ENCODE measurements around the gene VANGL2.

Gene VANGL2

GRCh38 chr1:160438935-160439334 is 38.6 kb downstream of the VANGL2 start:
- H3K4me3 ChIP-seq (ENCODE audit: low read length in 2 of 2) = no peak overlapping the region
- no peak overlapping the region for H3K9ac ChIP-seq (ENCODE audit: low read length in 2 of 2)
- H3K27ac ChIP-seq (ENCODE audit: low read length) = no peak overlapping the region
- H3K4me1 ChIP-seq (ENCODE audit: control insufficient read depth, insufficient read depth, low read length) = no peaks in the 10 kb centered on the region
- no peaks in the 10 kb centered on the region for H3K36me3 ChIP-seq (ENCODE audit: control insufficient read depth in 2 of 2, insufficient read depth in 2 of 2, low read length in 2 of 2)
- no peaks in the 10 kb centered on the region for H3K27me3 ChIP-seq (ENCODE audit: control insufficient read depth in 1 of 2, insufficient read depth in 2 of 2, low read length in 2 of 2)
- H3K9me3 ChIP-seq (ENCODE audit: control insufficient read depth in 2 of 2, low read length in 2 of 2) = no peaks in the 10 kb centered on the region

DNA sequence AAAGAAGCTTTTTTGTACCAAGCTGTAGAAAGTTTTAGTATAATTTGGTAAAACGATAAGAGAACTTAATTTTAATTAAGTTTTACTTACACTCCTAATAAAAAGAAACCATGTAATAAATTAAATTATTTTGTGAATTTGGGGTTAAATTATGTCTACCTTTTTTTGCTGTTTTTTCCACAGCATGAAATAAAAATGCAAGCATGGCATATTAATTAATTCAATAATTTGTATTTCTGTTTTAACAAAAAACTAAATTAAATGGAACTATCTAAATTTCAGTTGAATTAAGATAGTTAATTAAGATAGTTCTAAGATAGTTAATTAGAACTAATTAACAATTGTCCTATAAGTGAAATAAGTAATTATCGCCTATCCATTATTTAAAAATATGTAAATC is 39.4 kb downstream of the VANGL2 start:
- H3K27me3 ChIP-seq (ENCODE audit: control insufficient read depth in 1 of 2, insufficient read depth in 2 of 2, low read length in 2 of 2) = no peaks in the 10 kb centered on the region
- H3K4me3 ChIP-seq (ENCODE audit: low read length in 2 of 2) = no peak overlapping the region
- no peak overlapping the region for H3K9ac ChIP-seq (ENCODE audit: low read length in 2 of 2)
- no peaks in the 10 kb centered on the region for H3K4me1 ChIP-seq (ENCODE audit: control insufficient read depth, insufficient read depth, low read length)
- H3K9me3 ChIP-seq (ENCODE audit: control insufficient read depth in 2 of 2, low read length in 2 of 2) = no peaks in the 10 kb centered on the region
- H3K36me3 ChIP-seq (ENCODE audit: control insufficient read depth in 2 of 2, insufficient read depth in 2 of 2, low read length in 2 of 2) = no peaks in the 10 kb centered on the region
- no peak overlapping the region for H3K27ac ChIP-seq (ENCODE audit: low read length)

- H3K4me3 ChIP-seq (ENCODE audit: low read length in 2 of 2) = no peak overlapping the region
- no peaks in the 10 kb centered on the region for H3K27me3 ChIP-seq (ENCODE audit: control insufficient read depth in 1 of 2, insufficient read depth in 2 of 2, low read length in 2 of 2)
- no peak overlapping the region for H3K9ac ChIP-seq (ENCODE audit: low read length in 2 of 2)
- H3K4me1 ChIP-seq (ENCODE audit: control insufficient read depth, insufficient read depth, low read length) = no peaks in the 10 kb centered on the region
- no peaks in the 10 kb centered on the region for H3K9me3 ChIP-seq (ENCODE audit: control insufficient read depth in 2 of 2, low read length in 2 of 2)
- H3K27ac ChIP-seq (ENCODE audit: low read length) = no peak overlapping the region
- H3K36me3 ChIP-seq (ENCODE audit: control insufficient read depth in 2 of 2, insufficient read depth in 2 of 2, low read length in 2 of 2) = no peaks in the 10 kb centered on the region
These were observed 46.7 kb downstream of the VANGL2 start for GRCh38 chr1:160446945-160447600.

DNA sequence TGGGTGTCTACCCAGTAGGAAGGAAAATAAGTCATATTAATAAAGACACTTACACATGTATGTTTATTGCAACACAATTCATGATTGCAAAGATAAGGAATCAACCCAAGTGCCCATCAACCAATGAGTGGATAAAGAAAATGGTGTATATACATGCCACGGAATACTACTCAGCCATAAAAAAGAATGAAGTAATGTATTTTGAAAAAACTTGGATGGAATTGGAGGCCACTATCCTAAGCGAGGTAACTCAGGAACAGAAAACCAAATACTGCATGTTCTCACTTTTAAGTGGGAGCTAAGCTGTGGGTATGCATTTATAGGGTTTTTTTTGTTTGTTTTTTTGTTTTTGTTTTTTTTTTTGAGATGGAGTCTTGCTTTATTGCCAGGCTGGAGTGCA is 49.1 kb downstream of the VANGL2 start:
- Histone ChIP-seq H3K27ac (ENCODE audit: low read length) (no peak overlapping the region), H3K36me3 (ENCODE audit: control insufficient read depth in 2 of 2, insufficient read depth in 2 of 2, low read length in 2 of 2) (no peaks in the 10 kb centered on the region), H3K27me3 (ENCODE audit: control insufficient read depth in 1 of 2, insufficient read depth in 2 of 2, low read length in 2 of 2) (no peaks in the 10 kb centered on the region), H3K9ac (ENCODE audit: low read length in 2 of 2) (no peak overlapping the region), H3K9me3 (ENCODE audit: control insufficient read depth in 2 of 2, low read length in 2 of 2) (no peaks in the 10 kb centered on the region), H3K4me1 (ENCODE audit: control insufficient read depth, insufficient read depth, low read length) (no peaks in the 10 kb centered on the region), H3K4me3 (ENCODE audit: low read length in 2 of 2) (no peak overlapping the region)

GRCh38 chr1:160451119-160451858 is 50.9 kb downstream of the VANGL2 start:
- Histone ChIP-seq H3K27ac (ENCODE audit: low read length) (no peak overlapping the region), H3K4me1 (ENCODE audit: control insufficient read depth, insufficient read depth, low read length) (no peaks in the 10 kb centered on the region), H3K9ac (ENCODE audit: low read length in 2 of 2) (no peak overlapping the region)

GRCh38 chr1:160451859-160452232 is 51.5 kb downstream of the VANGL2 start:
- Histone ChIP-seq H3K9ac (ENCODE audit: low read length in 2 of 2) (no peak overlapping the region), H3K27ac (ENCODE audit: low read length) (no peak overlapping the region), H3K36me3 (ENCODE audit: control insufficient read depth in 2 of 2, insufficient read depth in 2 of 2, low read length in 2 of 2) (no peaks in the 10 kb centered on the region), H3K4me3 (ENCODE audit: low read length in 2 of 2) (no peak overlapping the region), H3K4me1 (ENCODE audit: control insufficient read depth, insufficient read depth, low read length) (no peaks in the 10 kb centered on the region), H3K27me3 (ENCODE audit: control insufficient read depth in 1 of 2, insufficient read depth in 2 of 2, low read length in 2 of 2) (no peaks in the 10 kb centered on the region), H3K9me3 (ENCODE audit: control insufficient read depth in 2 of 2, low read length in 2 of 2) (no peaks in the 10 kb centered on the region)

More at GRCh38 chr1:160451119-160451858, 50.9 kb downstream of the VANGL2 start:
- no peaks in the 10 kb centered on the region for H3K36me3 ChIP-seq (ENCODE audit: control insufficient read depth in 2 of 2, insufficient read depth in 2 of 2, low read length in 2 of 2)
- H3K4me3 ChIP-seq (ENCODE audit: low read length in 2 of 2) = no peak overlapping the region
- no peaks in the 10 kb centered on the region for H3K9me3 ChIP-seq (ENCODE audit: control insufficient read depth in 2 of 2, low read length in 2 of 2)
- no peaks in the 10 kb centered on the region for H3K27me3 ChIP-seq (ENCODE audit: control insufficient read depth in 1 of 2, insufficient read depth in 2 of 2, low read length in 2 of 2)

GRCh38 chr1:160453443-160453842 is 53.1 kb downstream of the VANGL2 start:
- no peak overlapping the region for H3K4me3 ChIP-seq (ENCODE audit: low read length in 2 of 2)

GRCh38 chr1:160454371-160455152 is 54.2 kb downstream of the VANGL2 start:
- H3K9ac ChIP-seq (ENCODE audit: low read length in 2 of 2) = no peak overlapping the region
- no peaks in the 10 kb centered on the region for H3K9me3 ChIP-seq (ENCODE audit: control insufficient read depth in 2 of 2, low read length in 2 of 2)
- no peaks in the 10 kb centered on the region for H3K27me3 ChIP-seq (ENCODE audit: control insufficient read depth in 1 of 2, insufficient read depth in 2 of 2, low read length in 2 of 2)
- no peak overlapping the region for H3K27ac ChIP-seq (ENCODE audit: low read length)
- no peaks in the 10 kb centered on the region for H3K36me3 ChIP-seq (ENCODE audit: control insufficient read depth in 2 of 2, insufficient read depth in 2 of 2, low read length in 2 of 2)
- no peaks in the 10 kb centered on the region for H3K4me1 ChIP-seq (ENCODE audit: control insufficient read depth, insufficient read depth, low read length)
- H3K4me3 ChIP-seq (ENCODE audit: low read length in 2 of 2) = no peak overlapping the region

More at GRCh38 chr1:160453443-160453842, 53.1 kb downstream of the VANGL2 start:
- H3K9me3 ChIP-seq (ENCODE audit: control insufficient read depth in 2 of 2, low read length in 2 of 2) = no peaks in the 10 kb centered on the region
- no peaks in the 10 kb centered on the region for H3K36me3 ChIP-seq (ENCODE audit: control insufficient read depth in 2 of 2, insufficient read depth in 2 of 2, low read length in 2 of 2)
- no peaks in the 10 kb centered on the region for H3K4me1 ChIP-seq (ENCODE audit: control insufficient read depth, insufficient read depth, low read length)
- H3K27me3 ChIP-seq (ENCODE audit: control insufficient read depth in 1 of 2, insufficient read depth in 2 of 2, low read length in 2 of 2) = no peaks in the 10 kb centered on the region
- no peak overlapping the region for H3K9ac ChIP-seq (ENCODE audit: low read length in 2 of 2)
- H3K27ac ChIP-seq (ENCODE audit: low read length) = no peak overlapping the region

DNA sequence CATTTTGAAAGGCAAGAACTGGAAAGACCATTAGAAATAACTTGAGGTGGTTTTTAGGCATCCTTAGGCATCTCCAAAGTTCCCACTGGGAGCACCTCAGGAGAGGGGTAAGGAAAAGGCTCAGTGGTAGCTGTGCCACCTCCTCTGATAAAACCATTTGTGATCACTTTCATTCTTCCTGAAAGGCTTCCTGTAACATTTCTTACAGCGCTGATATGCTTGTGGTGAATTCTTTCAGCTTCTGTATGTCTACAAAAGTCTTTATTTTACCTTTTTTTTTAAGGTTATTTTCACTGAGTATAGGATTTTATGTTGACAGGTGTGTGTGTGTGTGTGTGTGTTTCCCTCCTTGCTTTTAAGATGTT is 54.8 kb downstream of the VANGL2 start:
- no peak overlapping the region for H3K4me3 ChIP-seq (ENCODE audit: low read length in 2 of 2)
- no peak overlapping the region for H3K27ac ChIP-seq (ENCODE audit: low read length)
- H3K27me3 ChIP-seq (ENCODE audit: control insufficient read depth in 1 of 2, insufficient read depth in 2 of 2, low read length in 2 of 2) = no peaks in the 10 kb centered on the region
- no peaks in the 10 kb centered on the region for H3K4me1 ChIP-seq (ENCODE audit: control insufficient read depth, insufficient read depth, low read length)
- no peaks in the 10 kb centered on the region for H3K36me3 ChIP-seq (ENCODE audit: control insufficient read depth in 2 of 2, insufficient read depth in 2 of 2, low read length in 2 of 2)
- no peaks in the 10 kb centered on the region for H3K9me3 ChIP-seq (ENCODE audit: control insufficient read depth in 2 of 2, low read length in 2 of 2)
- no peak overlapping the region for H3K9ac ChIP-seq (ENCODE audit: low read length in 2 of 2)

DNA sequence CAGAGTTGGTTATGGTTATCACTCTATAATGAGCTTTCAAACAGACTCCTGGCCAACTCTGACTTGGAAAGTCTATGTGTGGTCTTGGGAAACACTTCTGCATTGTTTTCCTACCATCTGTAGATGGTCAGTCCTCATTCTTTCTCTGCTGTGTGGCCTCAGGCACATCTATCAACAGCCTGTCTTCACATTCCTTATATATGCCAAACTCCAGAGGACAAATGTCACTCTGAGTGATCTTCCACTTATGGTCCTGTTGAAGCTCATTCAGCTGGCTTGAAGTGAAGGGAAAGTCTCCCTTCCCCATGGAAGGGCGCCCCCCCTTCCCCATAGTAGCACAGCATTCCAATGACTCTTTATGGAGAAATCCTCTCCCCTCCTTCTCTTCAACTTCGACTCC is 58.7 kb downstream of the VANGL2 start:
- no peaks in the 10 kb centered on the region for H3K27me3 ChIP-seq (ENCODE audit: control insufficient read depth in 1 of 2, insufficient read depth in 2 of 2, low read length in 2 of 2)

More for the DNA sequence above, 58.7 kb downstream of the VANGL2 start:
- no peaks in the 10 kb centered on the region for H3K36me3 ChIP-seq (ENCODE audit: control insufficient read depth in 2 of 2, insufficient read depth in 2 of 2, low read length in 2 of 2)
- no peaks in the 10 kb centered on the region for H3K4me1 ChIP-seq (ENCODE audit: control insufficient read depth, insufficient read depth, low read length)
- no peaks in the 10 kb centered on the region for H3K9me3 ChIP-seq (ENCODE audit: control insufficient read depth in 2 of 2, low read length in 2 of 2)
- H3K27ac ChIP-seq (ENCODE audit: low read length) = no peak overlapping the region
- H3K4me3 ChIP-seq (ENCODE audit: low read length in 2 of 2) = no peak overlapping the region
- H3K9ac ChIP-seq (ENCODE audit: low read length in 2 of 2) = no peak overlapping the region

All from stomach smooth muscle (tissue), 2 donors.